ENCODE data around the gene SDK1.

DNA sequence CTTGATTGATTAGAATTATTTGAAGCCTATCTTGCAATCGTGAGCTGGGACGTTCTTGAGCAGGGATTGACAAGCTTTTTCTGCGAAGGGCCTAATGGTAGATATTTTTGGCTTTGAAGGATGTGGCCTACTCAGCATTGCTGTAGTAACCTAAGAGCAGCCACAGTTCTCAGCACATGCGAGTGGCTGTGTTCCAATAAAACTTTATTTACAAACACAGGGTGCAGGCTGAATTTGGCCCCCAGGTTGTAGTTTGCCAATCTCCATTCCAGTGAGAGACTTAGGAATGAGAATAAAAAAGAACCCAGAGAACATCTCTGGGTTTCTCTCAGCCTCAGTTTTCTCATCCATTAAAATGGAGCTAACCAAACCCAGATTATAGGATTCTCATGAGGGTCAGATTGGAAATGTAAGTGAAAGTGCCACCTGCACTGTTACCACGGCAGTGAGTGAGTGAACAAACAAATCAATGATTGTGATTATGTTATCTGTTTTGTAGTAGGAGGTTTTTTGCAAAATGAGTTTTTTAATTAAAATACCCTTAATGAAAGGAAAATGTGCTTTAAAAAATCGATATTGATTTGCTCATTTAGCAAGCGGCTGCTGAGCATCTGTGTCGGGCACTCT is 664.0 kb downstream of the SDK1 start:
- TF ChIP-seq CTCF (IDR thresholded peaks at IDR 0.05; ENCODE audit: low read depth, low read length, missing input control) (no peak), JUND (IDR thresholded peaks at IDR 0.05) (no peak)
- TF ChIP-seq, protein P1, sequence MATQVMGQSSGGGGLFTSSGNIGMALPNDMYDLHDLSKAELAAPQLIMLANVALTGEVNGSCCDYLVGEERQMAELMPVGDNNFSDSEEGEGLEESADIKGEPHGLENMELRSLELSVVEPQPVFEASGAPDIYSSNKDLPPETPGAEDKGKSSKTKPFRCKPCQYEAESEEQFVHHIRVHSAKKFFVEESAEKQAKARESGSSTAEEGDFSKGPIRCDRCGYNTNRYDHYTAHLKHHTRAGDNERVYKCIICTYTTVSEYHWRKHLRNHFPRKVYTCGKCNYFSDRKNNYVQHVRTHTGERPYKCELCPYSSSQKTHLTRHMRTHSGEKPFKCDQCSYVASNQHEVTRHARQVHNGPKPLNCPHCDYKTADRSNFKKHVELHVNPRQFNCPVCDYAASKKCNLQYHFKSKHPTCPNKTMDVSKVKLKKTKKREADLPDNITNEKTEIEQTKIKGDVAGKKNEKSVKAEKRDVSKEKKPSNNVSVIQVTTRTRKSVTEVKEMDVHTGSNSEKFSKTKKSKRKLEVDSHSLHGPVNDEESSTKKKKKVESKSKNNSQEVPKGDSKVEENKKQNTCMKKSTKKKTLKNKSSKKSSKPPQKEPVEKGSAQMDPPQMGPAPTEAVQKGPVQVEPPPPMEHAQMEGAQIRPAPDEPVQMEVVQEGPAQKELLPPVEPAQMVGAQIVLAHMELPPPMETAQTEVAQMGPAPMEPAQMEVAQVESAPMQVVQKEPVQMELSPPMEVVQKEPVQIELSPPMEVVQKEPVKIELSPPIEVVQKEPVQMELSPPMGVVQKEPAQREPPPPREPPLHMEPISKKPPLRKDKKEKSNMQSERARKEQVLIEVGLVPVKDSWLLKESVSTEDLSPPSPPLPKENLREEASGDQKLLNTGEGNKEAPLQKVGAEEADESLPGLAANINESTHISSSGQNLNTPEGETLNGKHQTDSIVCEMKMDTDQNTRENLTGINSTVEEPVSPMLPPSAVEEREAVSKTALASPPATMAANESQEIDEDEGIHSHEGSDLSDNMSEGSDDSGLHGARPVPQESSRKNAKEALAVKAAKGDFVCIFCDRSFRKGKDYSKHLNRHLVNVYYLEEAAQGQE (IDR thresholded peaks at IDR 0.05) = no peak

Measured in liver (tissue), 3 donors.